SJCRH30 (cell line): ENCODE results near the gene LPCAT2. TPM values are rescaled to one million over a fixed set of nuclear protein-coding genes. Genes with fewer than 3 reads are reported as not detected.

Experiments
- total RNA-seq: library from RNA; depleted of rRNA; stranded (reverse); fragments of >200 nt; shearing (Covaris generic); gene quantifications from 2 replicates; pipeline ENCODE4 v1.2.3, GENCODE V29; 2014; rRNA removed

The LPCAT2 gene
- total RNA-seq, 1 experiment from 2014 or later: 16.8 TPM

Other genes with a start within 250 kb of the LPCAT2 start
- gene IRX6, start 184.9 kb upstream of the LPCAT2 start, total RNA-seq: 18.1 and 18.6 TPM in 2 replicates
- 142 and 145 TPM in 2 replicates for gene MMP2, start 29.9 kb upstream of the LPCAT2 start, total RNA-seq
- gene CAPNS2, start 57.6 kb downstream of the LPCAT2 start, total RNA-seq: 0.13 TPM in 1 of 2 replicates, not detected in the other
- not detected in 2 replicates for gene SLC6A2, start 146.9 kb downstream of the LPCAT2 start, total RNA-seq